Panc1 (cell line): Measurements from ENCODE around the gene RABL2A.
"Not testable (repeated sequence)": the region's sequence is repeated elsewhere in the genome, so short reads cannot be mapped to it uniquely, and the experiment has no call there.

Source experiments
- CTCF ChIP-seq: fragments of 450-650 bp; IDR thresholded peaks from 2 replicates; pipeline ENCODE4 v1.5.1; 2017; ENCODE audit warnings: mild to moderate bottlenecking
- POLR2AphosphoS5 ChIP-seq: IDR thresholded peaks from 2 replicates; pipeline ENCODE4 v1.6.1; 2012; ENCODE audit warnings: mild to moderate bottlenecking, low read depth, low read length, moderate library complexity
- REST ChIP-seq, 2 experiments: IDR thresholded peaks; 2 replicates each; pipeline ENCODE4 v1.6.1; 2011 to 2012; ENCODE audit warnings: low read depth in 2 of 2, control low read depth in 1 of 2, low read length in 1 of 2, mild to moderate bottlenecking in 1 of 2, moderate library complexity in 1 of 2; ENCODE audit not compliant: insufficient read depth in 1 of 2
- SIN3A ChIP-seq: IDR thresholded peaks from 2 replicates; pipeline ENCODE4 v1.6.1; 2012; ENCODE audit warnings: low read depth, mild to moderate bottlenecking, low read length, moderate library complexity, borderline replicate concordance; ENCODE audit not compliant: insufficient read depth
- TCF7L2 ChIP-seq: IDR thresholded peaks from 2 replicates; pipeline ENCODE4 v1.6.1; 2011; ENCODE audit warnings: mild to moderate bottlenecking, low read depth, low read length, inconsistent platforms

GRCh38 chr2:113597164-113597563, 29.9 kb upstream of the RABL2A start:
- TF ChIP-seq REST (IDR thresholded peaks at IDR 0.05; ENCODE audit: insufficient read depth in 1 of 2, low read depth in 2 of 2, low read length in 1 of 2); POLR2AphosphoS5; CTCF; SIN3A; TCF7L2: not testable (repeated sequence)
